ENCODE results near the gene FAM117A.

GRCh38 chr17:49798182-49798581 is 34.3 kb upstream of the FAM117A start:
- TF ChIP-seq MAZ (IDR thresholded peaks at IDR 0.05; ENCODE audit: borderline replicate concordance, low read depth, low read length): no peak
- TF ChIP-seq POLR2A (IDR thresholded peaks at IDR 0.05; ENCODE audit: low read depth, low read length): no peak
- TF ChIP-seq, protein P1, sequence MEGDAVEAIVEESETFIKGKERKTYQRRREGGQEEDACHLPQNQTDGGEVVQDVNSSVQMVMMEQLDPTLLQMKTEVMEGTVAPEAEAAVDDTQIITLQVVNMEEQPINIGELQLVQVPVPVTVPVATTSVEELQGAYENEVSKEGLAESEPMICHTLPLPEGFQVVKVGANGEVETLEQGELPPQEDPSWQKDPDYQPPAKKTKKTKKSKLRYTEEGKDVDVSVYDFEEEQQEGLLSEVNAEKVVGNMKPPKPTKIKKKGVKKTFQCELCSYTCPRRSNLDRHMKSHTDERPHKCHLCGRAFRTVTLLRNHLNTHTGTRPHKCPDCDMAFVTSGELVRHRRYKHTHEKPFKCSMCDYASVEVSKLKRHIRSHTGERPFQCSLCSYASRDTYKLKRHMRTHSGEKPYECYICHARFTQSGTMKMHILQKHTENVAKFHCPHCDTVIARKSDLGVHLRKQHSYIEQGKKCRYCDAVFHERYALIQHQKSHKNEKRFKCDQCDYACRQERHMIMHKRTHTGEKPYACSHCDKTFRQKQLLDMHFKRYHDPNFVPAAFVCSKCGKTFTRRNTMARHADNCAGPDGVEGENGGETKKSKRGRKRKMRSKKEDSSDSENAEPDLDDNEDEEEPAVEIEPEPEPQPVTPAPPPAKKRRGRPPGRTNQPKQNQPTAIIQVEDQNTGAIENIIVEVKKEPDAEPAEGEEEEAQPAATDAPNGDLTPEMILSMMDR (conservative IDR thresholded peaks at IDR 0.05; ENCODE audit: low read depth, low read length): no peak
- TF ChIP-seq RAD21 (IDR thresholded peaks at IDR 0.05; ENCODE audit: low read length): no peak
